Superior temporal gyrus (tissue), 1 donor: Measurements from ENCODE around the gene SCN9A.
"Not testable (repeated sequence)": the region's sequence is repeated elsewhere in the genome, so short reads cannot be mapped to it uniquely, and the experiment has no call there.

Experiments used
- DNase-seq: peaks from one replicate; pipeline ENCODE4 v3.0.0-alpha.2; 2016; ENCODE audit errors: extremely low spot score

The SCN9A gene

DNA sequence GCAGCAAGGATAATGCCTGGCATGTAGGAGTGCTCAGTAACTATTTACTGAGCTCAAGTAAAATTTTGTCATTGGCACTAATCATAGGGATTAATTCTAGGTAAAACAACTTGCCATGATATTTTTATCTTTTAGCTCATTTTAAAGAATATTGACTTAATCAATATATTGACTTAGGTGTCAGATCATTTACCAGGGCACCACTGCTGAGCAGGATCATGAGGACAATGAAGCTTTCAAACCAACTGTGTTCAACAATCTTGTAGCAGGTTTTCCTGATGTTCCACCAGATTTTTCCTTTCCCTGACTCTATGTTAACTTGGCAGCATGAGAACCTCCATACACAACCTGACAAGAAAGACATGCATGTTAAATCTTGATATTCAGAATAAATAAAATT is 133.4 kb downstream of the SCN9A start:
- DNase-seq: no peak

DNA sequence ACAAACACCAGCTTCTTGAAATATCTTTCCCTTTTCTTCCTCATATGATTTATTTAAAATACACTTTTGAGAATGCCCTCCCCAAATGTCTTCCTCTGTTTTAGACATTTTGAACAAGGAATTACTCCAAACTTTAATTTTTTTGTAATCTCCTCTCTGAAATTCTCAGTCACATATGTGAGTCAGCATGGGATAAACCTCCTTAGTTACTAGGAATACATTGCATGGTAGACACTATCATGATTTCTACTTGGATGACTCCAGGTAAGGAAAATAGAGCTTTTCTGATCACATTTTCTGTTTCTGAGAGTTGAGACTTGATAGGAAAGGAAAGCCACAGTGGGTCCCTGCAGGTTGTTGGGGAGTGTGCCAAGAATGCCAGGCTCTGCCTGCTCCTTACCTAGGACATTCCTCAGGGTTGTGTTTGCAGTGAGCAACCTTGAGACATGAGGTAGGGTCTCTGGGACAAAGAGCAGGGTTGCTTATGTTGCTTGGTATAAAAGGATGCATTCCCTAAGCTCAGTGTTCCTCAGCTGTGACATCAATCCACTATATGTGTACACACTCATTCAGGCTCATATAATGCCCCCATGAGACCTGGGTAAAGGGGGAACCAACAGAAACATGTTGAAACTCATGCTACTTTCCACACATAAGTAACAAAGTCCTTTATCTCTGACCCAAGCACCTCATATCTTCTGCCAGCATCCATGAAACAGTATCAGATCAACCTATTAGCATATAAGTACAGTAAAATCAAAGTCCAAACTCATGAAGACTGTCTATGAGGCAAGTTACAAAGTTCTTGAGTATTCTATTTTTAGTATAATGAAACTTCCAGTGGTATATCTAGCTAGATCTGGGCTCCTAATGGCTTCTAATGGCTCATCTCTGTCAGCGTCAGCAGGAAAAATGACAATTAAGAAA is 135.1 kb downstream of the SCN9A start:
- DNase-seq: no peak

GRCh38 chr2:166239548-166239947 is 136.2 kb downstream of the SCN9A start:
- no peak for DNase-seq

DNA sequence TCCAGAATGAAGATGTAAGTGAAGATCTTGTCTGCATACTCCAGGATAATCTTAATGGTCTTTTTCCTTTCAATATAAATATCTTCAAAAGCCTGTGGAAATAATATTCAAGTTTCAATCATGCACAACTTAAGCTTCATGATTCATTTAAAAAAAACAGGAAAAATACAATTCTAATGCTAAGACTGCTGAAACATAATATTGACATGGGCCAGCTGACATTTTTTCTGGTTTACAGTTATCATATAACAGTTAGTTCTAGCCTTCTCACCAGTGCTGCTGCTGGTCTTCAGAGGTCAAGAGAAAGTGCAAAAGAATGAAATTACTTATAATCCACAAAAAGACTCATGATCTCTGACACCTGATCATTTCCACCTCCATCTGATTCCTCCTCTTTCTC is 137.6 kb downstream of the SCN9A start:
- no peak for DNase-seq

- no peak for DNase-seq
Measured at GRCh38 chr2:166234112-166234846, 141.5 kb downstream of the SCN9A start.

DNA sequence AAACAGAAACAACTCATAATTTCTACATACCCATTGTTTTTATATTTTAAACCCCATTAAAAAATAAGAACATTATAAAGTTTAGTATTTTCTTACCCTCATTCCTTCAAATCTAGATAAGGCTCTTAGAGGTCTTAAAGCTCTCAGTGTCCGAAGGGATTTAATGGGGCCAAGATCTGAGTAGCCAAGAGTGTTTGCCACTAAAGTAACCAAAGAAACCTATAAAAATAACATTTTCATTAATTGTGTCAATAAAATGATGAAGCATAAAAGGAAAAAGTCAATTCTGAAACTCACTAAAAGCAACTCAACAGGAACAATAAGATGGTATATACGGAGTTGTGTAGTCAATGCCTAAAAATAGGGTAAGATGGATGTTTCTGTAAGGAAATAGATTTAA is 142.5 kb downstream of the SCN9A start:
- DNase-seq: no peak

GRCh38 chr2:166230724-166231070 is 145.0 kb downstream of the SCN9A start:
- DNase-seq: no peak

DNA sequence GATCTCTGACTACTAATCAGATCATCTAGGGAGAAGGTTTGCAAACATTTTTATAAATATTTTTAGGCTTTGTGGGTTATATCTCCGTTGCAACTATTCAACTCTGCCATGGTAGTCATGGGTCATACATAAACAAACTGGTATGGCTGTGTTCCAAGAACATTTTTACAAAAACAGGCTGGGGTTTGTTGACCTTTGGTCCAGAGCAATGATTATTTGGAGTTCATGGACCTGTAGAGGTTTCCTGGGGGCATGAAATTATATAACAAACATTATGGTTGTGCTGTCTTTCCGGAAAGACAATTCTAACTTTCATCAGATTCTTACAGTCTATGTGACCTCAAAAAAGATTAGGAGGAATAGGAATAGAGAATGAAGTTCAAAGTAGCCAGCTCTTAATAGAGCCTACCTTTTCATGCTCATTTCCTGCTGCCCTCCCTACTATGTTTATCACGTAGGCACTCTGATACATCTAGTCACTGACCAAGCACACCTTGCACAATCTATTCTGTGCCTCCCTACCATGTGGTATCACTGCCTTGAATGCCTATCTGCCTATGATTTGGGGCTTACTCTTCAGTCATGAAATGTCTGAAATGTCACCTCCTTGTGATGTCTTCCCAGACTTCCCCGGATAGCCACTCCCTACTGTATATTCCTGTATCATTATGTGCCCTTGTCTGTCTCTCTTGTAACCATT is 145.6 kb downstream of the SCN9A start:
- no peak for DNase-seq

DNA sequence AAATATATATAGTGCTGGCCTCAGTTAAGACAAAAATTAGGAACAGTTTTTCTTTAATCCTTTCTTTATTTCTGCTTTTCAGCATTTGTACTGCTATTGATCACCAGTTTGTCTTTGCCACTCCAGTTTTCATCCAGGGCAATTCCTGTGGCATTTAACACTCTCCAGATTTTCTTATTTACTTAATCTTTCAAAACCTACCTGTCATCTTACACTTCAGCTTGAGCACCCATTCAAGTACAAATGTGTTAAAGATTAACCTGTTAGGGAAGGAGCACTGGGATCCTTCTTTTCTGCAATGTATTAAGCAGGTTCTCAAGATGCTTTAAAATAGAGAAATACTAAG is 146.1 kb downstream of the SCN9A start:
- no peak for DNase-seq

- no peak for DNase-seq
Measured at GRCh38 chr2:166224197-166224596, 151.5 kb downstream of the SCN9A start.

DNA sequence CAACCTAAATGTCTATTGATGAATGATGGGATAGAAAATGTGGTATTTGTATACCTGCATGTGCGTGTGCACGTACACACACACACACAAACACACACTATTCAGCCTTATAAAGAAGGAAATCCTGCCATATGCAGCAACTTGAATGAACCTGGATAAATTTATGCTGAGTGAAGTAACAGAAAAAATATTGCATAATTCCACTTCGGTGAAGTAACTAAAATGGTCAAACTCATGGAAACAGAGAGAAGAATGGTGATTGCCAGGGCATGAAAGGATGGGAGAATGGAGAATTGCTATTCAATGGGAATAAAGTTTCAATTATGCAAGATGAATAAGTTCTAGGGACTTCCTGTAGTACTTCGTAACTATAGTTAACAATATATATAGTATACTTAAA is 152.4 kb downstream of the SCN9A start:
- DNase-seq: no peak

- DNase-seq: no peak
Measured at GRCh38 chr2:166211079-166211478, 164.7 kb downstream of the SCN9A start.

GRCh38 chr2:166209944-166210343 is 165.8 kb downstream of the SCN9A start:
- DNase-seq: not testable (repeated sequence)

- DNase-seq: not testable (repeated sequence)
Measured at GRCh38 chr2:166209367-166209766, 166.4 kb downstream of the SCN9A start.

- not testable (repeated sequence) for DNase-seq
Measured at GRCh38 chr2:166206153-166206552, 169.6 kb downstream of the SCN9A start.

DNA sequence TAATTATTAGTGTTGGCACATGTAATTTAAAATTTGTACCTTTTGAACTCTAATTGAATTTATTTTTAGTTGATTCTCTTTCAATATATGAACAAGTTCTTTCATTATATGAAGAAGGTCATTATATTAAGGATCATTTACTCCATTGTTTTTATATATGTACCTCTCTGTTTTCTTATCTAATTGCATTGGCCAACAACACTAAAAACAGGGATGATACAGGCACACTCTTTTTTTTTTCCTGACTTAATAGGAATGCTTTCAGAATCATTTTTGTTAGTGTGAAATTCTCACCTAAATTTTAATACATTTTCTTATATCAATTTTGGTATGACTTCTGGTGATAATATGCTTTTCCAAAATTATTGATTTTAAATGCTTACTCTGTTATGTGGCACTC is 173.0 kb downstream of the SCN9A start:
- no peak for DNase-seq

GRCh38 chr2:166197446-166197845 is 178.3 kb downstream of the SCN9A start:
- no peak for DNase-seq

DNA sequence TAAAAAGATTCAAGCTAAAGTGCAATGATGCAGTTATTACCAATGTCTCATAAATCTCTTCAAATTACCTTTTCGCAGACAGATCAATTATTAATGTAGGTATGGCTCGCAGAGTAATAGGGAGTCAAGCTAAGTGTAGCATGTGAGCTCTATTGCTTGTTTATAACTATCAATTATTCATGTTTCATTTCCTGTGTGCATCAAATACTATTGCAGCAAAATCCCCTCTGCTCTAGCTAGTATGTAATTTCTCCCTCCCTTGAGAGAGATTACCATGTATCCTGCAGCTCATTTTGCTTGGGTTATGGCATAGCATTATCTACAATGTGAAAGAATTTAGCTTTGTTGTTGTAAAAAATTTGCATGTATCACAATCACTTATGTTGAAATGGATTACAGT is 182.3 kb downstream of the SCN9A start:
- DNase-seq: no peak

GRCh38 chr2:166188084-166188483 is 187.7 kb downstream of the SCN9A start:
- DNase-seq: no peak

- no peak for DNase-seq
Measured at GRCh38 chr2:166184789-166185188, 191.0 kb downstream of the SCN9A start.

GRCh38 chr2:166181813-166182154 is 194.0 kb downstream of the SCN9A start:
- no peak for DNase-seq

GRCh38 chr2:166180951-166181812 is 194.6 kb downstream of the SCN9A start:
- DNase-seq: peak; percentile 77
